Nephron progenitor cell (in vitro differentiated cells): ENCODE measurements around the gene P2RX4.
A peak's percentile ranks its signal among the peaks of the same experiment; 100 is the strongest.
"Not testable (repeated sequence)": the region's sequence is repeated elsewhere in the genome, so short reads cannot be mapped to it uniquely, and the experiment has no call there.

Experiments used
- DNase-seq: peaks from one replicate; pipeline ENCODE4 v3.0.0; 2021
- H3K27ac Mint-ChIP-seq: 2 replicates; pipeline ENCODE4 v1.8.0; 2021; ENCODE audit warnings: mild to moderate bottlenecking, moderate library complexity, mixed read lengths
- H3K27me3 Mint-ChIP-seq: 2 replicates; pipeline ENCODE4 v1.8.0; 2021; ENCODE audit warnings: mild to moderate bottlenecking, low read depth, mixed read lengths; ENCODE audit not compliant: poor library complexity
- H3K36me3 Mint-ChIP-seq: 2 replicates; pipeline ENCODE4 v1.8.0; 2021; ENCODE audit warnings: low read depth, mixed read lengths
- H3K4me1 Mint-ChIP-seq: 2 replicates; pipeline ENCODE4 v1.8.0; 2021; ENCODE audit warnings: mixed read lengths
- H3K4me3 Mint-ChIP-seq: 2 replicates; pipeline ENCODE4 v1.8.0; 2021; ENCODE audit warnings: mild to moderate bottlenecking, moderate library complexity, mixed read lengths
- H3K9me3 Mint-ChIP-seq: 2 replicates; pipeline ENCODE4 v1.8.0; 2021; ENCODE audit warnings: mild to moderate bottlenecking, moderate library complexity, mixed read lengths
- CTCF ChIP-seq: fragments of 200-600 bp; sonication (generic); IDR thresholded peaks from 2 replicates; pipeline ENCODE4 v1.5.0; 2021; ENCODE audit warnings: antibody characterized with exemption

Gene P2RX4

DNA sequence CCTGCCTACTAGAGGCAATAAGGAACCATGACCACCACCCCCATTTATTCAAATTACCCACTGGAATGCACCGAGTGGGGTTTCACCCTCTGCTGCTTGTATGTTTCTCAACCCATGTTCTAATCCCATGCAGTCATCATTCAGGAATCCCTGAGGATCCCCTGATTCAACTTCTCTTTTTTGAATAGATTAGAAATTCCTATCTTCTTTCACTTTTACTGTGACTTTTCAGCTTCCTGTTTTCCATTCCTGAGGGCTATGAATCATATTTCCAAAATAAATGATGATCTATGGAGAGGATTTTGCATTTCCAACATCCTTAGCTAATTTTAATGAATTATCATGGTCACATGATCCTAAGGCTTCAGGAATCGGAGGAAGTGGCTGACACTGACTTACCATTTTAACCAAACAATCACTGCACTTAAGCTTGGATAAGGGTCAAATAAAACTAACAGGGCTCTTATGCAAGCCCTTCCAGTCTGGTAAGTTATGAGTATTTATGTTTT is 19.4 kb upstream of the P2RX4 start:
- no peak overlapping the region for H3K4me3 Mint-ChIP-seq
- peaks cover 6% of the 10 kb centered on the region for H3K4me1 Mint-ChIP-seq
- no peaks in the 10 kb centered on the region for H3K9me3 Mint-ChIP-seq
- DNase-seq, result no peak
- no peaks in the 10 kb centered on the region for H3K36me3 Mint-ChIP-seq
- no peak for TF ChIP-seq CTCF
- no peak overlapping the region for H3K27ac Mint-ChIP-seq
- H3K27me3 Mint-ChIP-seq, result peaks cover 16% of the 10 kb centered on the region

DNA sequence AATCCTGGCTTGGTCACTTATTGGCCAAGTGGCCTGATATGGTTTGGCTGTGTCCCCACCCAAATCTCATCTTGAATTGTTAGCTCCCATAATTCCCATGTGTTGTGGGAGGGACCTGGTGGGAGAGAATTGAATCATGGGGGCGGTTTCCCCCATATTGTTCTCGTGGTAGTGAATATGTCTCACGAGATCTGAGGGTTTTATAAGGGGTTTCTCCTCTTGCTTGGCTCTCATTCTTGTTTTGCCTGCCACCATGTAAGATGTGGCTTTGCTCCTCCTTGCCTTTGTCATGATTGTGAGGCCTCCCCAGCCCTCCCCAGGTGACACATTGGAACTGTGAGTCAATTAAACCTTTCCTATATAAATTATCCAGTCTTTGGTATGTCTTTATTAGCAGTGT is 18.8 kb upstream of the P2RX4 start:
- DNase-seq, result no peak
- no peak for TF ChIP-seq CTCF
- Mint-ChIP-seq H3K27ac (no peak overlapping the region), H3K9me3 (no peaks in the 10 kb centered on the region), H3K4me3 (no peak overlapping the region), H3K36me3 (no peaks in the 10 kb centered on the region), H3K4me1 (peaks cover 6% of the 10 kb centered on the region), H3K27me3 (peaks cover 16% of the 10 kb centered on the region)

DNA sequence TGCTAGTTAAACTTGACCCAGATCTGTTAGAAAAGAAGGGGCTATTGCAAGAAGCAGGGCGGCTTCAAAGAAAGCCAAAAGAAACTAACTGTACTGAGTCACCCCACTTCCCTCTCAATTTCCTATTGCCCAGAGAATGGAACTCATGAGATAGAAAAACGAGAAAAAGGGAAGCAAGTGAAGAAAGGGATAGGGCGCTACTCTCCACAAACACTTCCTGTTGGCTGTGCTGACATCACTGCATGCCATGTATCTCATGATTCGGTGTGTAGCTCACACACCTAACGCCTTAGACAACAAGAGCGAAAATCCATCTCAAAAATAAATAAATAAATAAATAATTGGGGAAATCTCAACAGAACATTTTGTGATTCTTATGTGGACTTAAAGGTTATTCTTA is 13.0 kb upstream of the P2RX4 start:
- DNase-seq, result no peak
- H3K4me1 Mint-ChIP-seq, result peaks cover 6% of the 10 kb centered on the region
- no peak overlapping the region for H3K27ac Mint-ChIP-seq
- no peak overlapping the region for H3K4me3 Mint-ChIP-seq
- no peaks in the 10 kb centered on the region for H3K36me3 Mint-ChIP-seq
- no peak for TF ChIP-seq CTCF
- H3K27me3 Mint-ChIP-seq, result peaks cover 9% of the 10 kb centered on the region
- H3K9me3 Mint-ChIP-seq, result no peaks in the 10 kb centered on the region

- no peaks in the 10 kb centered on the region for H3K9me3 Mint-ChIP-seq
- no peak for TF ChIP-seq CTCF
- no peaks in the 10 kb centered on the region for H3K4me1 Mint-ChIP-seq
Measured at GRCh38 chr12:121198949-121199348, 11.0 kb upstream of the P2RX4 start.

GRCh38 chr12:121201140-121201539 is 8.8 kb upstream of the P2RX4 start:
- H3K4me3 Mint-ChIP-seq, H3K27me3 Mint-ChIP-seq, H3K4me1 Mint-ChIP-seq, H3K27ac Mint-ChIP-seq, DNase-seq, H3K9me3 Mint-ChIP-seq, H3K36me3 Mint-ChIP-seq: not testable (repeated sequence)

More at GRCh38 chr12:121198949-121199348, 11.0 kb upstream of the P2RX4 start:
- Mint-ChIP-seq H3K27ac (peak overlapping the region; percentile 74), H3K27me3 (peaks cover 6% of the 10 kb centered on the region), H3K4me3 (no peak overlapping the region), H3K36me3 (no peaks in the 10 kb centered on the region)
- DNase-seq, result no peak

DNA sequence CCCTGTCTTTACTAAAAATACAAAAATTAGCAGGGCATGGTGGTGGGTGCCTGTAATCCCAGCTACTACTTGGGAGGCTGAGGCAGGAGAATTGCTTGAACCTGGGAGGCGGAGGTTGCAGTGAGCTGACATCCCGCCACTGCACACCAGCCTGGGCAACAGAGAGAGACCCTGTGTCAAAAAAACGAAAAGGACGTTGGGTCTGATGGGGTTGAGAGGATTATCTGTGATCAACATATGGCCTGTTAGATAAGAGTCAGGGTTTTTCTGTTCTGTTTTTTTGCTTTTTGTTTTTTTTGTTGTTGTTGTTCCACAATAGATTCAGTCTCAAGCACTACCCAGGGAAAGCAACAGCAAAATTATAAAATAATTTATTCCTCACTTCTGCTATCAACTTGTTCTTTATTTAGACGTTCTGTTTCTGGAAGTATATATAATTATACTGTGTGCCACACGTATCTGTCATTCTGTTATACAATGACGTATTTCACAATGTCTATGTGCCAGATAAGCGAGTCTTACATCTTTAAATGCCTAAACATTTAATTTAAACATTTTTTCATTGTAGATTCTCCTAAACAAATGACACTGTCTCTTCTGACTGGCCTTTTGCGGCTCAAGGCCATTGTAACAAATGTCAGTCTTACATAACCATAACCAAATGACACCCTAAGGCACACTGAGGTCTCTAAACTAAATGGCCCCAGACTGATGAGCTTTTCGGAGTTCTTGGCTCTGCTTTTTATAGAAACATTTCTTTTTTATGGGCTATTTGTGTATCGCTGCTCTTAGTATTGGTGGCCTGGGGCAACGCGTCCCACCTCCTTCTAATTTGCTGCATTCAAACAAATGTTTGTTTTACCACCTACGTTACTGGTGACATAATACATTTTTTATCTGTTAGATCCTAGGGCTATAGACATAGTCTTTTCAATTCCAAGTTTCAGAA is 7.2 kb upstream of the P2RX4 start:
- Mint-ChIP-seq H3K27ac (no peak overlapping the region), H3K27me3 (peaks cover 9% of the 10 kb centered on the region), H3K4me3 (no peak overlapping the region), H3K9me3 (no peaks in the 10 kb centered on the region), H3K36me3 (no peaks in the 10 kb centered on the region), H3K4me1 (no peaks in the 10 kb centered on the region)
- no peak for TF ChIP-seq CTCF
- no peak for DNase-seq
